Endothelial cell of umbilical vein (primary cell): ENCODE data around the gene PXMP4. TPM values are rescaled to one million over a fixed set of nuclear protein-coding genes. Genes with fewer than 3 reads are reported as not detected.

Experiments
- BruUV-seq: library from RNA; stranded (reverse); fragments of 400-500 nt; replicated peaks from 2 replicates; lab custom pipeline; 2021; lab: Mats Ljungman, UMichigan
- CTCF ChIA-PET: fragments of 300-600, 350-600 bp; sonication (Branson Sonifier 250); formaldehyde crosslinking; loops from one replicate; lab custom pipeline; 2021; ENCODE audit warnings: antibody characterized with exemption, inconsistent platforms; lab: Charles Lee
- POLR2A ChIA-PET: fragments of 300-600, 350-600 bp; sonication (Branson Sonifier 250); formaldehyde crosslinking; loops from one replicate; lab custom pipeline; 2021; ENCODE audit warnings: antibody characterized with exemption, inconsistent platforms; lab: Charles Lee
- DNase-seq: peaks from one replicate; pipeline ENCODE4 v3.0.0-alpha.2; 2011; ENCODE audit warnings: low read depth, low spot score
- FAIRE-seq: peaks from 2 replicates; lab custom pipeline; 2011; peaks lifted over from hg19 to GRCh38; lab: Jason Lieb, UNC
- H2AFZ ChIP-seq: 2 replicates; pipeline ENCODE4 v1.6.0; 2012; ENCODE audit warnings: low read depth, low read length, control low read depth, inconsistent platforms
- H3K27ac ChIP-seq: 2 replicates; pipeline ENCODE4 v1.5.1; 2011; ENCODE audit warnings: low read depth, mild to moderate bottlenecking, control low read depth, low read length, moderate library complexity; ENCODE audit not compliant: insufficient read depth
- H3K27me3 ChIP-seq, 2 experiments: 2 replicates each; pipeline versions ENCODE4 v1.6.0 to v1.6.1; 2011; ENCODE audit warnings: low read length in 2 of 2, mixed read lengths in 1 of 2; ENCODE audit not compliant: control insufficient read depth in 2 of 2, insufficient read depth in 2 of 2
- H3K36me3 ChIP-seq, 2 experiments: 2 replicates in 1 of 2; 3 replicates in 1 of 2; pipeline ENCODE4 v1.5.1; 2011; ENCODE audit warnings: low read length in 2 of 2, mild to moderate bottlenecking in 1 of 2, moderate library complexity in 1 of 2; ENCODE audit not compliant: control insufficient read depth in 2 of 2, insufficient read depth in 2 of 2; ENCODE audit errors: extremely low read depth in 1 of 2
- H3K4me1 ChIP-seq: 3 replicates; pipeline ENCODE4 v1.5.1; 2011; ENCODE audit warnings: mild to moderate bottlenecking, low read length; ENCODE audit not compliant: control insufficient read depth, insufficient read depth; ENCODE audit errors: extremely low read depth
- H3K4me2 ChIP-seq: 2 replicates; pipeline ENCODE4 v1.6.1; 2011; ENCODE audit warnings: low read length, control low read depth, mixed read lengths; ENCODE audit not compliant: insufficient read depth
- H3K4me3 ChIP-seq, 3 experiments: fragments of 200-600 bp in 1 of 3; sonication (generic), shearing (Covaris generic) in 1 of 3; replicated peaks in 1 of 3; 2 replicates each; pipeline ENCODE4 v1.5.1; 2011 to 2016; ENCODE audit warnings: control low read depth in 3 of 3, low read length in 3 of 3, mild to moderate bottlenecking in 2 of 3, inconsistent platforms in 1 of 3, low read depth in 1 of 3, moderate library complexity in 1 of 3; ENCODE audit not compliant: insufficient read depth in 1 of 3
- H3K79me2 ChIP-seq: 2 replicates; pipeline ENCODE4 v1.6.0; 2012; ENCODE audit warnings: low read length, inconsistent platforms; ENCODE audit not compliant: control insufficient read depth, insufficient read depth
- H3K9ac ChIP-seq: replicated peaks from 2 replicates; pipeline ENCODE3; 2011; ENCODE audit warnings: low read length, control low read depth; ENCODE audit not compliant: insufficient read depth; ENCODE audit errors: extremely low read depth
- H3K9me1 ChIP-seq: replicated peaks from 3 replicates; pipeline ENCODE4 v1.6.0; 2011; ENCODE audit warnings: mild to moderate bottlenecking, low read length; ENCODE audit not compliant: control insufficient read depth, insufficient read depth; ENCODE audit errors: extremely low read depth
- H3K9me3 ChIP-seq: replicated peaks from 2 replicates; pipeline ENCODE4 v1.5.1; 2012; ENCODE audit warnings: low read length, inconsistent platforms; ENCODE audit not compliant: control insufficient read depth, insufficient read depth
- H4K20me1 ChIP-seq: replicated peaks from 2 replicates; pipeline ENCODE3; 2011; ENCODE audit warnings: mild to moderate bottlenecking, low read length; ENCODE audit not compliant: control insufficient read depth, insufficient read depth; ENCODE audit errors: extremely low read depth
- FOS ChIP-seq: IDR thresholded peaks from 2 replicates; pipeline ENCODE4 v1.6.1; 2011; ENCODE audit warnings: mild to moderate bottlenecking, low read length, moderate library complexity, borderline replicate concordance; ENCODE audit not compliant: insufficient read depth
- JUN ChIP-seq: IDR thresholded peaks from 2 replicates; pipeline ENCODE4 v1.6.1; 2011; ENCODE audit warnings: borderline replicate concordance, low read depth; ENCODE audit not compliant: insufficient read length, insufficient read depth
- MYC ChIP-seq: IDR thresholded peaks from one replicate; pipeline ENCODE4 v1.6.1; 2011; ENCODE audit warnings: mild to moderate bottlenecking, low read depth, low read length
- POLR2A ChIP-seq: IDR thresholded peaks from 2 replicates; pipeline ENCODE4 v1.6.1; 2012; ENCODE audit warnings: low read depth, mild to moderate bottlenecking, control low read depth, low read length
- POLR2AphosphoS5 ChIP-seq: IDR thresholded peaks from 2 replicates; pipeline ENCODE4 v1.6.1; 2012; ENCODE audit warnings: low read depth, mild to moderate bottlenecking, control low read depth, low read length, moderate library complexity; ENCODE audit not compliant: insufficient read depth
- dilution Hi-C: fragments of 300-500 bp; cut with MboI; formaldehyde crosslinking; loops from one replicate; pipeline ENCODE4 v1.15.0; 2019; ENCODE audit warnings: low sequenced_read_pairs; ENCODE audit not compliant: extremely low pct_ligation_motif_present
- intact Hi-C: fragments of 100-400 bp; cut with micrococcal nuclease; formaldehyde crosslinking; loops from one replicate; pipeline ENCODE4 v1.10.0; 2022
- polyA plus RNA-seq, 4 experiments: library from polyadenylated mRNA; depleted of rRNA in 3 of 4; stranded (reverse) in 3 of 4; unstranded in 1 of 4; fragments of >200 nt; gene quantifications; 2 replicates each; pipeline versions ENCODE4 v1.2.1 to v1.2.3, GENCODE V29; 2011 to 2012; ENCODE audit warnings: missing spikeins in 1 of 4
- total RNA-seq: library from RNA; stranded (reverse); gene quantifications from 2 replicates; pipeline ENCODE4 v1.2.3, GENCODE V29; 2021
- TF ChIP-seq, protein P1 (sequence below): IDR thresholded peaks from 2 replicates; pipeline ENCODE4 v1.6.1; 2011; ENCODE audit not compliant: insufficient read depth, insufficient read length
- TF ChIP-seq, protein P2 (sequence below), 2 donors: IDR thresholded peaks; 1 replicate in 1 of 2; 2 replicates in 1 of 2; pipeline ENCODE4 v1.5.1; 2011; ENCODE audit warnings: low read length in 2 of 2, mild to moderate bottlenecking in 2 of 2, moderate library complexity in 2 of 2, control low read depth in 1 of 2, inconsistent platforms in 1 of 2, low read depth in 1 of 2; ENCODE audit not compliant: insufficient read depth in 1 of 2; ENCODE audit errors: extremely low read depth in 1 of 2

The PXMP4 gene
- total and polyA plus RNA-seq, 2 donors (not counting 3 experiments of a cell fraction or from before 2014, with no cell fraction given): 6.9 to 8.5 TPM

- POLR2A ChIA-PET: no interaction called here
- Histone ChIP-seq H3K27ac (no peak overlapping the region), H3K36me3 (peaks cover 0 to 2% of the 10 kb centered on the region in 2 experiments), H4K20me1 (no peaks in the 10 kb centered on the region), H3K4me3 (no peak overlapping the region), H3K27me3 (no peaks in the 10 kb centered on the region), H2AFZ (no peak overlapping the region), H3K9me1 (no peaks in the 10 kb centered on the region), H3K4me1 (no peaks in the 10 kb centered on the region), H3K9me3 (no peaks in the 10 kb centered on the region), H3K79me2 (no peaks in the 10 kb centered on the region), H3K4me2 (no peak overlapping the region), H3K9ac (no peak overlapping the region)
- no TSS peak for BruUV-seq
- dilution Hi-C loops: no loop called here
- intact Hi-C loops: no loop called here
- FAIRE-seq (no peak), DNase-seq (no peak)
- TF ChIP-seq JUN: no peak
- TF ChIP-seq, protein P1, sequence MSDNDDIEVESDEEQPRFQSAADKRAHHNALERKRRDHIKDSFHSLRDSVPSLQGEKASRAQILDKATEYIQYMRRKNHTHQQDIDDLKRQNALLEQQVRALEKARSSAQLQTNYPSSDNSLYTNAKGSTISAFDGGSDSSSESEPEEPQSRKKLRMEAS: no peak
- TF ChIP-seq, protein P2, sequence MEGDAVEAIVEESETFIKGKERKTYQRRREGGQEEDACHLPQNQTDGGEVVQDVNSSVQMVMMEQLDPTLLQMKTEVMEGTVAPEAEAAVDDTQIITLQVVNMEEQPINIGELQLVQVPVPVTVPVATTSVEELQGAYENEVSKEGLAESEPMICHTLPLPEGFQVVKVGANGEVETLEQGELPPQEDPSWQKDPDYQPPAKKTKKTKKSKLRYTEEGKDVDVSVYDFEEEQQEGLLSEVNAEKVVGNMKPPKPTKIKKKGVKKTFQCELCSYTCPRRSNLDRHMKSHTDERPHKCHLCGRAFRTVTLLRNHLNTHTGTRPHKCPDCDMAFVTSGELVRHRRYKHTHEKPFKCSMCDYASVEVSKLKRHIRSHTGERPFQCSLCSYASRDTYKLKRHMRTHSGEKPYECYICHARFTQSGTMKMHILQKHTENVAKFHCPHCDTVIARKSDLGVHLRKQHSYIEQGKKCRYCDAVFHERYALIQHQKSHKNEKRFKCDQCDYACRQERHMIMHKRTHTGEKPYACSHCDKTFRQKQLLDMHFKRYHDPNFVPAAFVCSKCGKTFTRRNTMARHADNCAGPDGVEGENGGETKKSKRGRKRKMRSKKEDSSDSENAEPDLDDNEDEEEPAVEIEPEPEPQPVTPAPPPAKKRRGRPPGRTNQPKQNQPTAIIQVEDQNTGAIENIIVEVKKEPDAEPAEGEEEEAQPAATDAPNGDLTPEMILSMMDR (IDR thresholded peaks at IDR 0.05; ENCODE audit: extremely low read depth in 1 of 2, insufficient read depth in 1 of 2, low read depth in 1 of 2, low read length in 2 of 2): no peak
- no peak for TF ChIP-seq POLR2A
- no peak for TF ChIP-seq POLR2AphosphoS5
- TF ChIP-seq FOS: no peak
- no peak for TF ChIP-seq MYC
- CTCF ChIA-PET: no interaction called here
These were observed 8.7 kb downstream of the PXMP4 start for GRCh38 chr20:33711446-33711738.
